ENCODE measurements around the gene TRIM67. TPM values are rescaled to one million over a fixed set of nuclear protein-coding genes. Genes with fewer than 3 reads are reported as not detected.

Gene TRIM67
- total and polyA plus RNA-seq, 2 donors (not counting 1 experiment from before 2014, with no cell fraction given): not detected

DNA sequence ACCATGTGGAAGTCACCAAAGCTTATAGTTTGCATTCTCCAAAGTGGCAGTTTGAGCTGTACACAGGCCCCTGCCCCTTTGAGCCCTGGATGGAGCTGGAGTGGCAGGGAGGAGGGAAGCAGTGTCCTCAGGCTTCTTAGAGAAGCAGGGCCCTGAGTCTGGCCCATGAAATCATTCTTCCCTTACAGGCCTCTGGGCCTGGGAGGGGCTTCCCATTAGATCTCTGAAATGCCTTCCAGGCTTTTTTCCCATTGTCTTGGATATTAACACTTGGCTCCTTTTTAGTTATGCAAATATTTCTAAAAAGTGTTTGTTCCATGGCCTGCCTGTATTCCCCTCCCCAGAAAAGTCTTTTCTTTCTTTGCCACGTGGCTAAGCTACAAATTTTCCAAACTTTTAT is 10.0 kb upstream of the TRIM67 start:
- Histone ChIP-seq H3K4me2 (replicated peaks; ENCODE audit: low read depth, low read length, poor library complexity, severe bottlenecking) (no peak overlapping the region), H3K4me1 (ENCODE audit: control insufficient read depth in 2 of 2, insufficient read depth in 2 of 2, low read length in 2 of 2) (no peaks in the 10 kb centered on the region), H2AFZ (ENCODE audit: insufficient read depth, low read depth, low read length, poor library complexity, severe bottlenecking) (no peak overlapping the region), H3K27me3 (replicated peaks in 1 of 4; ENCODE audit: control extremely low read depth in 1 of 4, control insufficient read depth in 3 of 4, insufficient read depth in 4 of 4, low read length in 3 of 4) (peaks cover 0 to 22% (median 10%) of the 10 kb centered on the region in 4 experiments), H3K4me3 (ENCODE audit: control extremely low read depth in 1 of 5, extremely low read depth in 1 of 5, insufficient read depth in 1 of 5, low read depth in 2 of 5, low read length in 4 of 5) (no peak overlapping the region), H3K79me2 (ENCODE audit: control insufficient read depth, insufficient read depth, low read length) (no peaks in the 10 kb centered on the region), H4K20me1 (ENCODE audit: control insufficient read depth, insufficient read depth, low read length, poor library complexity, severe bottlenecking) (no peaks in the 10 kb centered on the region), H3K9me3 (ENCODE audit: control extremely low read depth in 1 of 3, control insufficient read depth in 2 of 3, insufficient read depth in 1 of 3, low read length in 2 of 3) (peaks cover 0 to 16% (median 5%) of the 10 kb centered on the region in 3 donors), H3K36me3 (replicated peaks in 1 of 2; ENCODE audit: control extremely low read depth in 1 of 2, control insufficient read depth in 1 of 2, extremely low read depth in 1 of 2, insufficient read depth in 2 of 2, low read length in 1 of 2) (no peaks in the 10 kb centered on the region), H3K27ac (ENCODE audit: low read length in 2 of 2) (no peak overlapping the region), H3K9ac (ENCODE audit: low read length) (no peak overlapping the region)
- 0% methylated on average over 1 of the region's 1 CpG for WGBS (ENCODE audit: insufficient coverage)
- TF ChIP-seq CTCF (IDR thresholded peaks at IDR 0.05) (no peak), EZH2 (IDR thresholded peaks at IDR 0.05; ENCODE audit: borderline replicate concordance, insufficient read depth, low read depth, low read length, poor library complexity, severe bottlenecking) (no peak)
- no peak for ATAC-seq (ENCODE audit: low read depth)
- Mint-ChIP-seq H3K9me3 (ENCODE audit: insufficient read depth) (peaks cover 10% of the 10 kb centered on the region), H3K27me3 (peaks cover 43% of the 10 kb centered on the region), H3K4me1 (no peaks in the 10 kb centered on the region), H3K4me3 (no peak overlapping the region), H3K27ac (no peak overlapping the region)
- no peak for DNase-seq
- POLR2A ChIA-PET: no interaction called here
- intact Hi-C loops (cut with micrococcal nuclease): no loop called here
- CTCF ChIA-PET: interaction anchor here (1.2 kb wide), 1 partner anchor 15 kb away, joined by 3 read pairs; no protein-coding TSS in a partner anchor

DNA sequence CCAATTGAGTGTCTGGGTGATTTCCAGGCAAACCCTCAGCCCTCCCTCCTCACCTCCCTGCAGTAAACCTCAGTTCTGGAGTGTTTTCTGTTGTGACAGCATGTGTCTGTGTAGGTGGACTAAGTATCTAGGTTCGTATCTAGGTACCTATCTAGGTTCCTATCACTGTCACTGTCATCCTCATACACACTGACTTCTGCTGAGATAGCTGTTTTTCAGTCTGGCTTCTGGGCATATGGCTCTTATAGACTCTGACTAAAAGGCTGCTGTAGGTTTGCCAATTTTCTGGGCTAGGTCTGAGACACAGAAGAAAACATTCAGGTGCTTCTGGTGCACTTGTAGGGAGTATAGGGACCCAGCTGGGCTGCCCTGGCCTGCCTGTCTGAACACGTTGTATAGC is 8.1 kb upstream of the TRIM67 start:
- no peak overlapping the region for H3K4me2 ChIP-seq (replicated peaks; ENCODE audit: low read depth, low read length, poor library complexity, severe bottlenecking)
- H3K79me2 ChIP-seq (ENCODE audit: control insufficient read depth, insufficient read depth, low read length): no peaks in the 10 kb centered on the region
- H3K36me3 ChIP-seq (replicated peaks in 1 of 2; ENCODE audit: control extremely low read depth in 1 of 2, control insufficient read depth in 1 of 2, extremely low read depth in 1 of 2, insufficient read depth in 2 of 2, low read length in 1 of 2): no peaks in the 10 kb centered on the region
- intact Hi-C loops (cut with micrococcal nuclease): no loop called here
- CTCF ChIA-PET: no interaction called here
- DNase-seq (no peak), ATAC-seq (ENCODE audit: low read depth) (no peak)
- no CpG with 5 or more reads among the region's 2 CpGs for WGBS (ENCODE audit: insufficient coverage)
- POLR2A ChIA-PET: no interaction called here
- H3K27me3 ChIP-seq (replicated peaks in 1 of 4; ENCODE audit: control extremely low read depth in 1 of 4, control insufficient read depth in 3 of 4, insufficient read depth in 4 of 4, low read length in 3 of 4): peaks cover 0 to 22% (median 12%) of the 10 kb centered on the region in 4 experiments
- H3K9ac ChIP-seq (ENCODE audit: low read length): no peak overlapping the region
- TF ChIP-seq EZH2 (IDR thresholded peaks at IDR 0.05; ENCODE audit: borderline replicate concordance, insufficient read depth, low read depth, low read length, poor library complexity, severe bottlenecking) (no peak), CTCF (IDR thresholded peaks at IDR 0.05) (no peak)
- peaks cover 1 to 16% (median 5%) of the 10 kb centered on the region in 3 donors for H3K9me3 ChIP-seq (ENCODE audit: control extremely low read depth in 1 of 3, control insufficient read depth in 2 of 3, insufficient read depth in 1 of 3, low read length in 2 of 3)
- Mint-ChIP-seq H3K4me1 (no peaks in the 10 kb centered on the region), H3K4me3 (no peak overlapping the region), H3K9me3 (ENCODE audit: insufficient read depth) (peaks cover 10% of the 10 kb centered on the region), H3K27ac (no peak overlapping the region), H3K27me3 (peaks cover 51% of the 10 kb centered on the region)
- no peaks in the 10 kb centered on the region for H4K20me1 ChIP-seq (ENCODE audit: control insufficient read depth, insufficient read depth, low read length, poor library complexity, severe bottlenecking)
- H3K4me3 ChIP-seq (ENCODE audit: control extremely low read depth in 1 of 5, extremely low read depth in 1 of 5, insufficient read depth in 1 of 5, low read depth in 2 of 5, low read length in 4 of 5): no peak overlapping the region
- H2AFZ ChIP-seq (ENCODE audit: insufficient read depth, low read depth, low read length, poor library complexity, severe bottlenecking): no peak overlapping the region
- no peak overlapping the region for H3K27ac ChIP-seq (ENCODE audit: low read length in 2 of 2)
- H3K4me1 ChIP-seq (ENCODE audit: control insufficient read depth in 2 of 2, insufficient read depth in 2 of 2, low read length in 2 of 2): no peaks in the 10 kb centered on the region
